IMR-90 (cell line): ENCODE data around the gene KRT80. TPM values are rescaled to one million over a fixed set of nuclear protein-coding genes. Genes with fewer than 3 reads are reported as not detected.

ENCODE experiments used
- ATAC-seq: fragments of 200-7000 bp; cut with Tn5 transposase; 2 replicates; pipeline ENCODE4 v1.9.1; 2020; ENCODE audit warnings: low read depth, mild to moderate bottlenecking, moderate library complexity
- BruUV-seq: library from RNA; stranded (reverse); fragments of 400-500 nt; replicated peaks from 2 replicates; lab custom pipeline; 2021; lab: Mats Ljungman, UMichigan
- CTCF ChIA-PET: fragments of 300-600 bp; formaldehyde crosslinking; extraction: SDS; loops from one replicate; lab custom pipeline; 2021; ENCODE audit warnings: antibody characterized with exemption; lab: Yijun Ruan, JAX
- POLR2A ChIA-PET: fragments of 300-600 bp; sonication (Branson Sonifier 250); formaldehyde crosslinking; loops from one replicate; lab custom pipeline; 2022; ENCODE audit warnings: antibody characterized with exemption; ENCODE audit not compliant: unreplicated experiment; lab: Charles Lee
- DNase-seq: peaks from one replicate; pipeline ENCODE4 v3.0.0; 2013
- H2AFZ ChIP-seq: replicated peaks from 2 replicates; pipeline ENCODE3; 2013; ENCODE audit warnings: low read length, mild to moderate bottlenecking; ENCODE audit not compliant: poor library complexity
- H2AK5ac ChIP-seq: 2 replicates; pipeline ENCODE4 v1.6.1; 2013; ENCODE audit warnings: low read depth, low read length, inconsistent platforms
- H2AK9ac ChIP-seq: replicated peaks from 2 replicates; pipeline ENCODE3; 2013; ENCODE audit warnings: mild to moderate bottlenecking, low read depth, low read length, moderate library complexity; ENCODE audit not compliant: poor library complexity
- H2BK120ac ChIP-seq: 2 replicates; pipeline ENCODE4 v1.6.1; 2013; ENCODE audit warnings: low read depth, low read length, inconsistent platforms
- H2BK15ac ChIP-seq: 3 replicates; pipeline ENCODE4 v1.6.1; 2013; ENCODE audit warnings: low read depth, low read length, inconsistent platforms
- H2BK20ac ChIP-seq: 2 replicates; pipeline ENCODE4 v1.6.1; 2013; ENCODE audit warnings: low read depth, mild to moderate bottlenecking, inconsistent platforms, low read length, moderate library complexity
- H2BK5ac ChIP-seq: 2 replicates; pipeline ENCODE4 v1.6.1; 2013; ENCODE audit warnings: mild to moderate bottlenecking, low read depth, low read length, inconsistent platforms; ENCODE audit not compliant: poor library complexity, severe bottlenecking
- H3K14ac ChIP-seq: replicated peaks from 2 replicates; pipeline ENCODE4 v1.6.1; 2013; ENCODE audit warnings: low read depth, low read length, inconsistent platforms
- H3K18ac ChIP-seq: 2 replicates; pipeline ENCODE4 v1.6.1; 2013; ENCODE audit warnings: low read depth, low read length, control low read depth
- H3K23ac ChIP-seq: 2 replicates; pipeline ENCODE4 v1.6.1; 2013; ENCODE audit warnings: low read depth, low read length, inconsistent platforms
- H3K27ac ChIP-seq: 2 replicates; pipeline ENCODE4 v1.5.1; 2013; ENCODE audit warnings: mild to moderate bottlenecking, control low read depth, low read length; ENCODE audit not compliant: insufficient read depth
- H3K27me3 ChIP-seq: 2 replicates; pipeline ENCODE4 v1.6.1; 2013; ENCODE audit warnings: low read length; ENCODE audit not compliant: control insufficient read depth, insufficient read depth
- H3K36me3 ChIP-seq: 2 replicates; pipeline ENCODE4 v1.6.1; 2013; ENCODE audit warnings: low read length, mixed read lengths; ENCODE audit not compliant: control insufficient read depth, insufficient read depth
- H3K4ac ChIP-seq: 2 replicates; pipeline ENCODE4 v1.6.1; 2013; ENCODE audit warnings: low read depth, low read length, inconsistent platforms
- H3K4me1 ChIP-seq: 2 replicates; pipeline ENCODE4 v1.6.1; 2013; ENCODE audit warnings: low read length, mixed read lengths; ENCODE audit not compliant: control insufficient read depth, insufficient read depth
- H3K4me2 ChIP-seq: 2 replicates; pipeline ENCODE4 v1.6.1; 2013; ENCODE audit warnings: low read depth, mild to moderate bottlenecking, control low read depth, low read length, moderate library complexity
- H3K4me3 ChIP-seq: 2 replicates; pipeline ENCODE4 v1.5.1; 2013; ENCODE audit warnings: low read depth, mild to moderate bottlenecking, control low read depth, low read length, moderate library complexity; ENCODE audit not compliant: insufficient read depth
- H3K56ac ChIP-seq: 2 replicates; pipeline ENCODE4 v1.6.1; 2013; ENCODE audit warnings: low read length, inconsistent platforms; ENCODE audit not compliant: insufficient read depth; ENCODE audit errors: extremely low read depth
- H3K79me1 ChIP-seq, 2 experiments: 2 replicates each; pipeline ENCODE4 v1.6.1; 2013; ENCODE audit warnings: low read length in 2 of 2, inconsistent platforms in 1 of 2, low read depth in 1 of 2
- H3K9ac ChIP-seq: 2 replicates; pipeline ENCODE4 v1.6.1; 2013; ENCODE audit warnings: low read depth, low read length, control low read depth
- H3K9me1 ChIP-seq: 2 replicates; pipeline ENCODE4 v1.6.1; 2013; ENCODE audit warnings: low read length, inconsistent platforms; ENCODE audit not compliant: insufficient read depth
- H3K9me3 ChIP-seq: 2 replicates; pipeline ENCODE4 v1.6.1; 2013; ENCODE audit warnings: low read length; ENCODE audit not compliant: control insufficient read depth, insufficient read depth
- H4K20me1 ChIP-seq: 2 replicates; pipeline ENCODE4 v1.6.1; 2013; ENCODE audit warnings: low read length, inconsistent platforms; ENCODE audit not compliant: insufficient read depth
- H4K5ac ChIP-seq: 2 replicates; pipeline ENCODE4 v1.6.1; 2013; ENCODE audit warnings: mild to moderate bottlenecking, low read depth, low read length, control low read depth
- H4K8ac ChIP-seq, 2 experiments: 2 replicates each; pipeline ENCODE4 v1.6.1; 2013; ENCODE audit warnings: low read depth in 2 of 2, low read length in 2 of 2, control low read depth in 1 of 2, inconsistent platforms in 1 of 2
- H4K91ac ChIP-seq: 2 replicates; pipeline ENCODE4 v1.6.1; 2013; ENCODE audit warnings: low read depth, low read length, inconsistent platforms; ENCODE audit not compliant: insufficient read depth
- BHLHE40 ChIP-seq: fragments of 150-350 bp; IDR thresholded peaks from 2 replicates; pipeline ENCODE4 v1.6.1; 2016; ENCODE audit warnings: mild to moderate bottlenecking, low read depth, low read length
- CEBPB ChIP-seq: IDR thresholded peaks from 2 replicates; pipeline ENCODE4 v1.6.1; 2012; ENCODE audit warnings: low read depth, low read length, improper control_type of control experiment
- MAZ ChIP-seq: IDR thresholded peaks from 2 replicates; pipeline ENCODE4 v1.6.1; 2012; ENCODE audit warnings: low read depth, mild to moderate bottlenecking, low read length, improper control_type of control experiment, moderate library complexity, borderline replicate concordance
- NFE2L2 ChIP-seq: fragments of 150-350 bp; IDR thresholded peaks from 2 replicates; pipeline ENCODE4 v1.6.1; 2016; ENCODE audit warnings: low read depth, mild to moderate bottlenecking, low read length
- RAD21 ChIP-seq: IDR thresholded peaks from 2 replicates; pipeline ENCODE4 v1.6.1; 2012; ENCODE audit warnings: low read length, improper control_type of control experiment
- RCOR1 ChIP-seq: IDR thresholded peaks from 2 replicates; pipeline ENCODE4 v1.6.1; 2012; ENCODE audit warnings: mild to moderate bottlenecking, low read length, improper control_type of control experiment; ENCODE audit not compliant: insufficient replicate concordance
- SMC3 ChIP-seq: fragments of 150-350 bp; IDR thresholded peaks from 2 replicates; pipeline ENCODE4 v1.6.1; 2016; ENCODE audit warnings: low read depth, mild to moderate bottlenecking, antibody characterized with exemption, low read length, moderate library complexity
- WGBS, 2 experiments: methylation state at CpG; one replicate each; pipeline versions ENCODE4 v1.1.5 to v1.1.7; 2013; ENCODE audit warnings: missing lambda C conversion rate in 2 of 2; ENCODE audit not compliant: insufficient read length in 1 of 2; ENCODE audit errors: extremely low coverage in 2 of 2; 5-methylcytosine and 5-hydroxymethylcytosine counted together
- dilution Hi-C: fragments of 300-500 bp; cut with HindIII; formaldehyde crosslinking; loops from one replicate; pipeline ENCODE4 v1.14.3; 2018; ENCODE audit warnings: low sequenced_read_pairs; ENCODE audit not compliant: unreplicated experiment
- in situ Hi-C: fragments of 300-500 bp; cut with MboI; formaldehyde crosslinking; loops from 3 replicates; pipeline ENCODE4 v1.14.3; 2019; ENCODE audit warnings: low sequenced_read_pairs, inconsistent platforms, mixed read lengths
- intact Hi-C: fragments of 100-400 bp; cut with micrococcal nuclease; formaldehyde crosslinking; loops from 2 replicates; pipeline ENCODE4 v1.10.0; 2022
- polyA plus RNA-seq, 3 experiments: library from polyadenylated mRNA; depleted of rRNA; stranded (reverse); fragments of >200 nt; gene quantifications; 2 replicates each; pipeline ENCODE4 v1.2.3, GENCODE V29; 2012; ENCODE audit warnings: low replicate concordance in 1 of 3
- total RNA-seq: library from RNA; depleted of rRNA; stranded (reverse); fragments of >200 nt; gene quantifications from 2 replicates; pipeline ENCODE4 v1.2.3, GENCODE V29; 2012
- TF ChIP-seq, protein P1 (sequence below): fragments of 150-350 bp; IDR thresholded peaks from 2 replicates; pipeline ENCODE4 v1.6.1; 2016; ENCODE audit warnings: low read depth, mild to moderate bottlenecking, low read length, moderate library complexity, borderline replicate concordance
- TF ChIP-seq, protein P2 (sequence below): fragments of 150-350 bp; IDR thresholded peaks from 2 replicates; pipeline ENCODE4 v1.6.1; 2017; ENCODE audit warnings: mild to moderate bottlenecking, antibody characterized with exemption, low read length, low read depth

KRT80 gene
- total and polyA plus RNA-seq, 2 of the 4 experiments (the other 2 are of a cell fraction): 0.54 to 3.4 TPM

DNA sequence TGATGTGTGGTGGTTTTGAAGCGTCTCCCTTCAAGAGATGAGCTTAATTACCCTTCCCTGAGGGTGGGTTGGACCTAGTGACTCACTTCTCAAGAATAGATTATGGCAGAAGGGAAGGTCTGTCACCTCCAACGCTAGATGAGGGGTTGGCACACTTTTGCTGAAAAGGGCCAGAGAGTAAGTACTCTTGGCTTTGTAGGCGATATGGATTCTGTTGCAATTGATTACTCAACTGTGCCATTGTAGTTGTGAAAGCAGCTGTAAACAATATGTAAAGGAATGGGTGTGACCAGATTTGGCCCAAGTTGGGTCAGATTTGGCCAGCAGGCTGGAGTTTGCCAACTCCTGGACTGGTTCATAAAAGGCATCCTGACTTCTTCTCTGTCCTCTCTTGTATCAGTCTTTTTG lies 59.1 kb downstream of the KRT80 start:
- in situ Hi-C loops: no loop called here
- BruUV-seq: no TSS peak

More for the DNA sequence above, 59.1 kb downstream of the KRT80 start:
- H3K23ac ChIP-seq: no peak overlapping the region
- no peak overlapping the region for H4K91ac ChIP-seq
- dilution Hi-C loops (no loop called here), intact Hi-C loops (no loop called here)
- H3K4me2 ChIP-seq: no peak overlapping the region
- no peak overlapping the region for H2BK20ac ChIP-seq
- no peak overlapping the region for H3K27ac ChIP-seq
- TF ChIP-seq MAZ (no peak), NFE2L2 (no peak), RCOR1 (no peak), CEBPB (no peak), BHLHE40 (no peak), SMC3 (no peak), RAD21 (no peak)
- TF ChIP-seq, protein P1, sequence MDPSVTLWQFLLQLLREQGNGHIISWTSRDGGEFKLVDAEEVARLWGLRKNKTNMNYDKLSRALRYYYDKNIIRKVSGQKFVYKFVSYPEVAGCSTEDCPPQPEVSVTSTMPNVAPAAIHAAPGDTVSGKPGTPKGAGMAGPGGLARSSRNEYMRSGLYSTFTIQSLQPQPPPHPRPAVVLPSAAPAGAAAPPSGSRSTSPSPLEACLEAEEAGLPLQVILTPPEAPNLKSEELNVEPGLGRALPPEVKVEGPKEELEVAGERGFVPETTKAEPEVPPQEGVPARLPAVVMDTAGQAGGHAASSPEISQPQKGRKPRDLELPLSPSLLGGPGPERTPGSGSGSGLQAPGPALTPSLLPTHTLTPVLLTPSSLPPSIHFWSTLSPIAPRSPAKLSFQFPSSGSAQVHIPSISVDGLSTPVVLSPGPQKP: no peak
- TF ChIP-seq, protein P2, sequence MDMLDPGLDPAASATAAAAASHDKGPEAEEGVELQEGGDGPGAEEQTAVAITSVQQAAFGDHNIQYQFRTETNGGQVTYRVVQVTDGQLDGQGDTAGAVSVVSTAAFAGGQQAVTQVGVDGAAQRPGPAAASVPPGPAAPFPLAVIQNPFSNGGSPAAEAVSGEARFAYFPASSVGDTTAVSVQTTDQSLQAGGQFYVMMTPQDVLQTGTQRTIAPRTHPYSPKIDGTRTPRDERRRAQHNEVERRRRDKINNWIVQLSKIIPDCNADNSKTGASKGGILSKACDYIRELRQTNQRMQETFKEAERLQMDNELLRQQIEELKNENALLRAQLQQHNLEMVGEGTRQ: no peak
- H4K5ac ChIP-seq: no peak overlapping the region
- H3K56ac ChIP-seq: no peak overlapping the region
- no peaks in the 10 kb centered on the region for H3K4me1 ChIP-seq
- no peaks in the 10 kb centered on the region for H3K9me1 ChIP-seq
- ChIA-PET CTCF (interaction anchor here (1.0 to 1.1 kb wide), 2 partner anchors 11 to 107 kb away, joined by 3 read pairs; no protein-coding TSS in a partner anchor), POLR2A (no interaction called here)
- H2BK5ac ChIP-seq: no peak overlapping the region
- ATAC-seq: no peak
- DNase-seq: no peak
- no peak overlapping the region for H2AK9ac ChIP-seq
- no peaks in the 10 kb centered on the region for H4K20me1 ChIP-seq
- peaks cover 33% of the 10 kb centered on the region for H3K27me3 ChIP-seq
- no peak overlapping the region for H2BK15ac ChIP-seq
- H2AFZ ChIP-seq: no peak overlapping the region
- no peak overlapping the region for H3K14ac ChIP-seq
- no peaks in the 10 kb centered on the region for H3K36me3 ChIP-seq
- H3K9ac ChIP-seq: no peak overlapping the region
- no peaks in the 10 kb centered on the region for H3K79me1 ChIP-seq
- WGBS, 2 experiments: 47% methylated on average over 2 of the region's 3 CpGs; no CpG with 5 or more reads in 1 of the 2 experiments
- H2AK5ac ChIP-seq: no peak overlapping the region
- no peak overlapping the region for H3K4ac ChIP-seq
- H2BK120ac ChIP-seq: no peak overlapping the region
- no peak overlapping the region for H3K18ac ChIP-seq
- H3K4me3 ChIP-seq: no peak overlapping the region
- H3K9me3 ChIP-seq: peaks cover 3% of the 10 kb centered on the region
- H4K8ac ChIP-seq: no peak overlapping the region
